NCI-H748 treated with DMSO at 0.1 percent for 48 hours (cell line): ENCODE results near the gene MED25.

Source experiments
- DNase-seq: peaks from one replicate; lab custom pipeline; 2025; lab: John Stamatoyannopoulos, UW

MED25 gene

GRCh38 chr19:49844138-49845095, 26.3 kb downstream of the MED25 start:
- DNase-seq, result no peak

- DNase-seq, result no peak
Measured at GRCh38 chr19:49845414-49845813, 27.3 kb downstream of the MED25 start.

GRCh38 chr19:49846408-49846807, 28.3 kb downstream of the MED25 start:
- DNase-seq, result no peak

GRCh38 chr19:49847731-49848696, 29.9 kb downstream of the MED25 start:
- DNase-seq, result no peak

GRCh38 chr19:49848938-49849337, 30.8 kb downstream of the MED25 start:
- DNase-seq, result no peak

DNA sequence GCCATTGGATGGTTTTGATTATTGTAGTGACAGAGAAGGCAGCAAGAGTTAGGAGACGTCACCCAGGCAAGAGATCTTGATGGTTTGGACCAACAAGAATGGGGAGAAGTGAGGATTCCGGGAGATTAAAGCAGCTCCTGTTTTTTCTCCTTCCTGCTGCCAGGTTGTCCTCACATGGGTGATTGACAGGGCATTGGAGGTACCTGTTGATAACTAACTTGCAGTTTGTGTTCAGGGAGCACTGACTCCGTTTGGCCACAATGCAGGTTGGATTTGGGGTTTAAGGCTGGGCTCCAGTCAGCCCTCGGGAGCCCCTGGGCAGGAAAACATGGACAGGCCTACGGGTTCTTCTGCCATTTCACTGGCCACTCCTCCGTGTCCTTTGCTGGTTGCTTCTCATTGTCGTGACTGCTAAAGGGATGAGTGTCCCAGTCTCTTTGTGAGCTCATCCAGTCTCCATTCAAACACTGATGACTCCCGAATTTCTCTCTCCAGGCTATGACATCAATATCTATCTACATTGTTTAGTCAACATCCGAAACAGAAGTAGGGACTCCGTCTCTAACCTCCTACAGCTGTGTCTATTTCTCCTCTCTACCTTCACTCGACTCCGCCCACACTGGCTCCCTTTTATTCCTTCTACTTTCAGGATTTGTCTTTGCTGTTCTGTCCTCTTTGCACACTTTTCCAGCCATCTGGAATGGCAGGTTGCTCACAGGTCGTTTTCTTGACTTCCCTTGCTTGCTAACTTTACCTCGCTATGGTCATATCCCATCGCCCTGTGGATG, 31.5 kb downstream of the MED25 start:
- DNase-seq, result no peak

- no peak for DNase-seq
Measured at GRCh38 chr19:49850221-49850486, 32.1 kb downstream of the MED25 start.

DNA sequence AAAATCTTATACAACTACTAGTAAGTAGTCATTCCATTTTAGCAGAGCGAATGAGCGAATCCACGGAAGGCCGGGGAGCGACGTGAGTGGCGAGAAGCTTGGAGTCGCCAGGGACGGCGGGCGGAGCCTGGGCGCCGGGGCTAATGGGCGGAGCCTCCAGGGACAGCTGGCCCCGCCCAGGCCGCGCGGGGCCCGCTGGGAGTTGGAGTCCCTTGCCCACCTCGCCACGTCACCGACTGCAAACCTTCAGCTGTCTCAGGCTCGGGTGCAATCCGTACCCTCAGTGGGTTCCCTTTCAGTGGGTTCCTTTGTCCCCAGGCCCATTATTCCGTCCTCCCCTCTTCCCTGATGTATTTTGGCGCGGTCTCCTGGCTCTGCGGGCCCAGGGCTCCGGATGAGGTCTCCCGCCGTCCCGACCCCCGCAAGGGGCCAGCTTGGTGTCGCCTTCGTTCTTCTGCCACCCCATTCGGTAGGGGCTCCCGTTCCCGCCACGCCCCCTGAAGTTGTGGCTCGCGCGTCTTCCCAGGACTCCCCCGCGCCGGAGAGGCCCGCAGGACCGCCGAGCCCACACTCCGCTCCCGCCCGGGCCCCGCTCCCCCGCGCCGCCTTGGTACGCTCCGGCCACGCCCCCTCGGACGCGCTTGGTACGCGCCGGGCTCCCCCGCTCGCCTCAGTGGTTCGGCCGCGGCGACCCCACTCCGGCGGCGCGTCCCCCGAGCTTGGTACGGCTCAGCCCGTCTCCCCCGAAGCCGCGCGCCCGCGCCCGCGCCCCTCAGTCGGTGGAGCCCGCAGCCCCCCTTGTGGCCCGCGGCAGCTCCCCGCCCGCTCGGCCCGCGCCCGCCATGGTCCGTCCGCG, 32.6 kb downstream of the MED25 start, which contains the start of gene PTOV1:
TSS of gene PTOV1 (plus strand) at position 673 of the 856 bp plus-strand sequence.
- DNase-seq, result peak; percentile 92

- DNase-seq, result peak; percentile 33
Measured at GRCh38 chr19:49851456-49852259, 33.6 kb downstream of the MED25 start.

- DNase-seq, result no peak
Measured at GRCh38 chr19:49852631-49853126, 34.6 kb downstream of the MED25 start.

GRCh38 chr19:49853852-49854377, 35.8 kb downstream of the MED25 start:
- no peak for DNase-seq

DNA sequence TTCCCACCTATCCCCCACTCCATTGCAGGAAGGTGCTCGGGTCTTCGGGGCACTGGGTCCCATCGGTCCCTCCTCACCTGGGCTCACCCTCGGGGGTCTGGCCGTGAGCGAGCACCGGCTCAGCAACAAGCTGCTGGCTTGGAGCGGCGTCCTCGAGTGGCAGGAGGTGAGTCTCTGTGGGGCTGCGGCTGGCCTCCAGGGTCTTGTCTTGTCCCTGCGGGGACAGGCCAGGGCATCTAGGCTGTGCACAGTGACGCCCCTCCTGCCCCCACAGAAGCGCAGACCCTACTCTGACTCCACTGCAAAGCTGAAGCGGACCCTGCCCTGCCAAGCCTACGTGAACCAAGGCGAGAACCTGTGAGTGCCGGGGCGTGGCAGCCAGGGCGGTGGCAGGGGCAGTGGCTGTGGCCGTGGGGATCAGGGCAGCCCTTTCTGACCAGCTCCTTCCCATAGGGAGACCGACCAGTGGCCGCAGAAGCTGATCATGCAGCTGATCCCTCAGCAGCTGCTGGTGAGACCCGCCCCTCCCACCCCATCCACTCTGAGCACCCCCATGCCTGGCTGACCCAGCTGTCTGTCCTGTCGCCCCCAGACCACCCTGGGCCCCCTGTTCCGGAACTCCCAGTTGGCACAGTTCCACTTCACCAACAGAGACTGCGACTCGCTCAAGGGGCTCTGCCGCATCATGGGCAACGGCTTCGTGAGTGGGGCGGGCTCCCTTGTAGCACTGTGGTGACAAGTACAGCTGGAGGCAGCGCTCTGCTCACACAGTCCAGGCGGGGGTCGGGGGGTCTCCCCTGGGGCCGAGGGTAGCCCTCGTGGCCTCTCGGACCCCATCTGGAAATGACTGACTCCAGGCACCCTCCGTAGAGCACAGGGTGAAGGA, 36.5 kb downstream of the MED25 start:
- DNase-seq, result no peak

- no peak for DNase-seq
Measured at GRCh38 chr19:49855277-49855675, 37.2 kb downstream of the MED25 start.

DNA sequence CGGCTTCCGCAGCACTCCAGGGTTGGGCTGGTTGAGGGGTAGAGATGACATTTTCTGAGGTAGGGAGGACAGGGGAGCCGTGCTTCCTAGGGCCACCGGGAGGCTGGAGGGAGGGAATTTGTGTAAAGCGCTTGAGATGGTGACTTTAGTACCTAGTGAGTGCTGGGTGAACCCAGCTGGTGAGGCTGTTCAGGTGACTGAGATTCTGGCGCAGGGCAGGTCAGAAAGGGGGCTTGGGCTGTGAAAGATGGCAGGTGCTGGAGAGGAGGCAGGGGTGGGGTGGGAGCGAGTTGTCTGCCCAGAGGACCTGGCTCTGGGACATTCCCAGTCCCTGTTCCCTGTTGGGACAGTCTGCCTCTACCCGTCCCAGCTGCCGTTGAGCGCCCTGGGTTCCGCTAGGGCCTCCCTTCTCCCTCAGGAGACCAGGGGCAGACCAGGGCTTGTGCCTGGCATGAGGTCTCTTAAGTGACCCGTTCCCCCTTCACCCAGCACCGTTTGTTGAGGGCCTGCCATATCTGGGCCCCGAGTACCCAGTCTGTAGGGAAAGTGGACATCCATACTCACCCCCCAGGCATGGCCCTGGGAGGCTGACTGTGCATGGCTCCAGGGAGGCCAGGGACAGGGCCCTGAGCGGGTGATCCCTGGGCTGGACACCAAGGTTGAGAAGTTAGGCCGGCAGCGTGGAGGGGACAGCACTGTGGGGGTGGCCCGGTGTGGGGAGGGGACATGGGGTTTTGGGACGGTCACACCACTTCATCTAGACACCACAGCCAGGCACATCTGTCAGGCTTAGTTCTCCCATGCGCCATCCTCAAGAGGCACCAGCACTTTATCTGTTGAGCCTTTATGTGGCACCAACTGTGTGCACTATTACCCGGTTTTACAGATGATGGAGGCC, 37.8 kb downstream of the MED25 start:
- no peak for DNase-seq

GRCh38 chr19:49856574-49857021, 38.5 kb downstream of the MED25 start:
- DNase-seq, result no peak

DNA sequence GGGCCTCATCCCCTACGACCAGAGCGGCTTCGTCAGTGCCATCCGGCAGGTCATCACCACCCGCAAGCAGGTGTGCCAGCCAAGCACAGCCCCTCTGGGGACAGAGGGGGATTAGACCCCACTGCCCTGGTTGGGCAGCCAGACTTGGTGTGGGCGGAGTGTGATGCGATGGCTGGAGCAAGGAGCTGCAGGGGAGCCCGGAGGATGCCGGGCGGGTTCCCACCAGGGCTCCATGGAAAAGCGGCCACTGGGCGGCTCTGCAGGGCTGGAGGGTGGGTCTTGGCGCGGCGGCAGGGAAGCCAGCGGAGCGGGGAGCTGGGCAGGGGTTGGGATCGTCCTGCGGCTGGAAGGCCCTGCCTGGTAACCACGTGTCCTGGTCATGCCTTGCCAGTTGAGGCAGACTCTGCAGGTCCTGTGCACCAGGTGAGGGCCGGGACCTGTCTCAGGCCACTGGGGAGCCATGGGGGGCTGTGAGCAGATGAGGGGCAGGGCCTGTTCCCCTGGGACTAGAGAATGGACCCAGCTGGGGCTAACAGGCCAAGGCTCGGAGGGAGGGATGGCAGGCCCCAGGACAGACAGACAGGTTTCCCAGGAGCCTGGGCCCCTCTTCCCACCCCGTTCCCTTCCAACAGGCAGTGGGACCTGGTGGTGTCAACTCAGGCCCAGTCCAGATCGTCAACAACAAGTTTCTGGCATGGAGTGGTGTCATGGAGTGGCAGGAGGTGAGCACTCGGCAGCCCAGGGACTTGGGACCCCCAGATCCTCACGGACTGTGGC, 39.2 kb downstream of the MED25 start:
- no peak for DNase-seq

DNA sequence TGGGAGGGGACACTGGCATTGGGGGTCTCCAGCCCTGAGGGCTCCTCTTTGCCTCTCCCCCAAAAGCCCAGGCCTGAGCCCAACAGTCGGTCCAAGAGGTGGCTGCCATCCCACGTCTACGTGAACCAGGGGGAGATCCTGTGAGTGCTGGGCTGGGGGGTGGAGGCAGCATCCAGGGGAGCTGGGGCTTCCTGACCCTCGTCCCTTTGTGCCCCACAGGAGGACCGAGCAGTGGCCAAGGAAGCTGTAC, 39.7 kb downstream of the MED25 start:
- DNase-seq, result no peak
